Peyer's patch (tissue), 4 donors: ENCODE measurements around the gene RPS17. TPM values are rescaled to one million over a fixed set of nuclear protein-coding genes. Genes with fewer than 3 reads are reported as not detected.

Experiments used
- DNase-seq, 3 donors: peaks; one replicate each; pipeline ENCODE4 v3.0.0-alpha.2; 2017 to 2019
- H3K27ac ChIP-seq, 4 donors: fragments of 200-600 bp; sonication (generic); one replicate each; pipeline ENCODE4 v1.5.1; 2016 to 2019
- H3K27me3 ChIP-seq, 2 donors: fragments of 200-600 bp; sonication (generic); one replicate each; pipeline ENCODE4 v1.5.1; 2019
- H3K36me3 ChIP-seq, 3 donors: fragments of 200-600 bp; sonication (generic); one replicate each; pipeline ENCODE4 v1.5.1; 2016 to 2019
- H3K4me1 ChIP-seq, 4 donors: fragments of 200-600 bp; sonication (generic); one replicate each; pipeline ENCODE4 v1.5.1; 2016 to 2019
- H3K4me3 ChIP-seq, 4 donors: fragments of 200-600 bp; sonication (generic); 1 replicate in 3 of 4; 2 replicates in 1 of 4; pipeline ENCODE4 v1.5.1; 2016 to 2019; ENCODE audit warnings: mild to moderate bottlenecking in 1 of 4
- H3K9me3 ChIP-seq, 4 donors: fragments of 200-600 bp; sonication (generic); one replicate each; pipeline ENCODE4 v1.5.1; 2016 to 2019; ENCODE audit warnings: mild to moderate bottlenecking in 1 of 4
- POLR2A ChIP-seq, 2 donors: fragments of 450-650 bp; IDR thresholded peaks; one replicate each; pipeline ENCODE4 v1.5.1; 2017; ENCODE audit warnings: antibody characterized with exemption in 2 of 2, mild to moderate bottlenecking in 2 of 2, moderate library complexity in 2 of 2
- total RNA-seq, 4 donors: library from RNA; depleted of rRNA; stranded (reverse); fragments of >200 nt; gene quantifications; one replicate each; pipeline ENCODE4 v1.1.0, GENCODE V29; 2016
- TF ChIP-seq, protein P1 (sequence below), 6 experiments: fragments of 450-650 bp in 4 of 6; fragments of 200-600 bp in 2 of 6; sonication (generic) in 1 of 6; IDR thresholded peaks; one replicate each; pipeline ENCODE4 v1.5.1; 2017 to 2019; ENCODE audit warnings: antibody characterized with exemption in 6 of 6, mild to moderate bottlenecking in 3 of 6, moderate library complexity in 1 of 6

Gene RPS17
- total RNA-seq = 1,000 to 10,000 TPM in 1 of 4 donors, 100 to 1,000 TPM in 3; 237 to 1,533 (median 677) TPM

GRCh38 chr15:82540055-82540983, at the start of gene RPS17:
TSS of gene RPS17 (minus strand) at chr15:82540457. CDS start at chr15:82540428, 29 bp downstream.
- peak within 1 kb of the TSS; percentile 84 to 89 (median 86) for H3K27ac ChIP-seq
- peak; percentile 95 to 99 (median 97) for DNase-seq
- peak within 1 kb of the TSS; percentile 68 to 83 (median 77) for H3K4me3 ChIP-seq
- no peaks in the 10 kb centered on the region for H3K27me3 ChIP-seq
- H3K9me3 ChIP-seq = no peaks in the 10 kb centered on the region
- H3K36me3 ChIP-seq = peaks cover 0 to 31% (median 0%) of the 10 kb centered on the region in 3 donors
- TF ChIP-seq, protein P1, sequence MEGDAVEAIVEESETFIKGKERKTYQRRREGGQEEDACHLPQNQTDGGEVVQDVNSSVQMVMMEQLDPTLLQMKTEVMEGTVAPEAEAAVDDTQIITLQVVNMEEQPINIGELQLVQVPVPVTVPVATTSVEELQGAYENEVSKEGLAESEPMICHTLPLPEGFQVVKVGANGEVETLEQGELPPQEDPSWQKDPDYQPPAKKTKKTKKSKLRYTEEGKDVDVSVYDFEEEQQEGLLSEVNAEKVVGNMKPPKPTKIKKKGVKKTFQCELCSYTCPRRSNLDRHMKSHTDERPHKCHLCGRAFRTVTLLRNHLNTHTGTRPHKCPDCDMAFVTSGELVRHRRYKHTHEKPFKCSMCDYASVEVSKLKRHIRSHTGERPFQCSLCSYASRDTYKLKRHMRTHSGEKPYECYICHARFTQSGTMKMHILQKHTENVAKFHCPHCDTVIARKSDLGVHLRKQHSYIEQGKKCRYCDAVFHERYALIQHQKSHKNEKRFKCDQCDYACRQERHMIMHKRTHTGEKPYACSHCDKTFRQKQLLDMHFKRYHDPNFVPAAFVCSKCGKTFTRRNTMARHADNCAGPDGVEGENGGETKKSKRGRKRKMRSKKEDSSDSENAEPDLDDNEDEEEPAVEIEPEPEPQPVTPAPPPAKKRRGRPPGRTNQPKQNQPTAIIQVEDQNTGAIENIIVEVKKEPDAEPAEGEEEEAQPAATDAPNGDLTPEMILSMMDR (IDR thresholded peaks at IDR 0.05) = peak; percentile 96 to 100 (median 99)
- TF ChIP-seq POLR2A (IDR thresholded peaks at IDR 0.05) = peak; percentile 75 to 85
- peaks cover 0 to 24% (median 5%) of the 10 kb centered on the region in 4 donors for H3K4me1 ChIP-seq

DNA sequence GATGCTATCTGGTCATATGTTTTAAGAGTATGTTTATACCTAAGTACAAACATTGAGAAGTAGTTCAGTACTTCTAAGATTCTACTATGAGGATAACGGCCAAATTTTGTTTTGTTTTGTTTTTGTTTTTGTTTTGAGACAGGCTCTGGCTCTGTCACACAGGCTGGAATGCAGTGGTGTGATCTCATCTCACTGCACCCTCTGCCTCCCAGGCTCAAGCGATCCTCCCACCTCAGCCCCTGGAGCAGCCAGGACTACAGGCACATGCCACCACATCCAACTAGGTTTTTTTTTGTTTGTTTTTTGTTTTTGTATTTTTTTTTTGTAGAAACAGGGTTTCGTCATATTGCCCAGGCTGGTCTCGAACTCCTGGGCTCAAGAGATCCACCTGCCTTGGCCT, 47.5 kb upstream of the RPS17 start:
- TF ChIP-seq POLR2A (IDR thresholded peaks at IDR 0.05) = no peak
- TF ChIP-seq, protein P1 (IDR thresholded peaks at IDR 0.05) = no peak
- Histone ChIP-seq H3K9me3 (no peaks in the 10 kb centered on the region), H3K27me3 (no peaks in the 10 kb centered on the region), H3K4me1 (no peaks in the 10 kb centered on the region), H3K27ac (no peak overlapping the region), H3K4me3 (no peak overlapping the region), H3K36me3 (no peaks in the 10 kb centered on the region)
- no peak for DNase-seq

- Histone ChIP-seq H3K9me3 (no peaks in the 10 kb centered on the region), H3K27me3 (no peaks in the 10 kb centered on the region), H3K4me3 (no peak overlapping the region), H3K36me3 (no peaks in the 10 kb centered on the region), H3K27ac (no peak overlapping the region), H3K4me1 (no peaks in the 10 kb centered on the region)
- no peak for TF ChIP-seq POLR2A (IDR thresholded peaks at IDR 0.05)
- TF ChIP-seq, protein P1 (IDR thresholded peaks at IDR 0.05) = no peak
- no peak for DNase-seq
Measured at GRCh38 chr15:82585072-82585471, 44.8 kb upstream of the RPS17 start.

DNA sequence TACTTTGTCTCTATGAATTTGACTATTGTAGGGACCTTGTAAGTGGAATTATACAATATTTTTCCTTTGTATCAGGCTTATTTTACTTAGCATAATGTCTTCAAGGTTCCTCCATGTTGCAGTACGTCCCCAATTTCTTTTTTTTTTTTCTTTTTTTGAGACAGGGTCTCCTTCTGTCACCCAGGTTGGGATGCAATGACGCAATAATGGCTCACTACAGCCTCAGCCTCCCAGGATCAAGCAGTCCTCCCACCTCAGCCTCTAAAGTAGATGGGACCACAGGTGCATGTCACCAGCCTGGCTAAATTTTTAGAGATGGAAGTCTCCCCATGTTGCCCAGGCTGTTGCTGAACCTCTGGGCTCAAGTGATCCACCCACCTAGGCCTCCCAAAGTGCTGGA, 40.5 kb upstream of the RPS17 start:
- no peaks in the 10 kb centered on the region for H3K36me3 ChIP-seq
- no peak overlapping the region for H3K27ac ChIP-seq
- H3K4me1 ChIP-seq = no peaks in the 10 kb centered on the region
- TF ChIP-seq, protein P1 (IDR thresholded peaks at IDR 0.05) = no peak
- TF ChIP-seq POLR2A (IDR thresholded peaks at IDR 0.05) = no peak
- no peaks in the 10 kb centered on the region for H3K27me3 ChIP-seq
- H3K9me3 ChIP-seq = no peaks in the 10 kb centered on the region
- DNase-seq = no peak
- H3K4me3 ChIP-seq = no peak overlapping the region

DNA sequence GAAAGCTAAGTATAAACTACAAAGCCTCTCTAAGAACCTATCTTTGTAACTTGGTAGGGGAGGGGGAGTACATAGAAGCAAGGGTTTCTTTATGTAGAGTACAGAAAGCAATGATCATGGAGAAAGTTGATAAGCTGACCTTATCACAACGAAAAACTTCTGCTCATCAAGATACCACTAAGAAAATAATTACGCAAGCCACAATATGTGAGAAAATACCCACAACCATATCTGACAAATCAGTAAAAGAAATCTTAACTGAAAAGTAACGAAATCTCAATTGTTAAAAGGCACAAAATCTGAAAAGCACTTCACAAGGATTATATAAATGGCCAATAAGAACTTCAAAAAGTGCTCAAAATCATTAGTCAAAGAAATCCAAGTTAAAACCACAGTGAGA, 35.1 kb upstream of the RPS17 start:
- Histone ChIP-seq H3K4me3 (no peak overlapping the region), H3K27me3 (no peaks in the 10 kb centered on the region), H3K4me1 (no peaks in the 10 kb centered on the region), H3K36me3 (no peaks in the 10 kb centered on the region), H3K9me3 (no peaks in the 10 kb centered on the region), H3K27ac (no peak overlapping the region)
- no peak for DNase-seq
- TF ChIP-seq, protein P1 (IDR thresholded peaks at IDR 0.05) = no peak
- no peak for TF ChIP-seq POLR2A (IDR thresholded peaks at IDR 0.05)
